Thyroid gland (tissue), 4 donors: ENCODE measurements around the gene MPPED2. TPM values are rescaled to one million over a fixed set of nuclear protein-coding genes. Genes with fewer than 3 reads are reported as not detected.

Source experiments
- DNase-seq, 2 donors: peaks; one replicate each; pipeline ENCODE4 v3.0.0-alpha.2; 2019
- H3K27ac ChIP-seq, 3 donors: fragments of 200-600 bp; sonication (generic); 1 replicate in 2 of 3; 2 replicates in 1 of 3; pipeline ENCODE4 v1.5.1; 2016 to 2019; ENCODE audit warnings: mild to moderate bottlenecking in 1 of 3, moderate library complexity in 1 of 3
- H3K27me3 ChIP-seq: fragments of 200-600 bp; sonication (generic); one replicate; pipeline ENCODE4 v1.5.1; 2019
- H3K36me3 ChIP-seq, 2 donors: fragments of 200-600 bp; sonication (generic); one replicate each; pipeline ENCODE4 v1.5.1; 2016 to 2019
- H3K4me1 ChIP-seq, 2 donors: fragments of 200-600 bp; sonication (generic); one replicate each; pipeline ENCODE4 v1.5.1; 2017 to 2019
- H3K4me3 ChIP-seq, 3 donors: fragments of 200-600 bp; sonication (generic); replicated peaks in 1 of 3; 1 replicate in 2 of 3; 2 replicates in 1 of 3; pipeline ENCODE4 v1.5.1; 2016; ENCODE audit warnings: mild to moderate bottlenecking in 1 of 3
- H3K9me3 ChIP-seq: fragments of 200-600 bp; sonication (generic); one replicate; pipeline ENCODE4 v1.5.1; 2017
- CTCF ChIP-seq, 6 experiments: fragments of 200-600 bp in 3 of 6; fragments of 450-650 bp in 3 of 6; sonication (generic) in 3 of 6; IDR thresholded peaks; one replicate each; pipeline ENCODE4 v1.5.1; 2016 to 2019; ENCODE audit warnings: antibody characterized with exemption in 6 of 6, mild to moderate bottlenecking in 2 of 6, inconsistent platforms in 1 of 6, moderate library complexity in 1 of 6
- POLR2A ChIP-seq, 2 donors: fragments of 450-650 bp; IDR thresholded peaks; one replicate each; pipeline ENCODE4 v1.6.1; 2017; ENCODE audit warnings: antibody characterized with exemption in 2 of 2, mild to moderate bottlenecking in 2 of 2, moderate library complexity in 1 of 2
- WGBS, 2 donors: methylation state at CpG; one replicate each; pipeline ENCODE4 v1.1.5; 2017; 5-methylcytosine and 5-hydroxymethylcytosine counted together
- intact Hi-C: fragments of 100-400 bp; cut with DNase I; formaldehyde crosslinking; loops from one replicate; pipeline ENCODE4 v1.15.1; 2023
- total RNA-seq, 4 donors: library from RNA; depleted of rRNA; stranded (reverse); fragments of >200 nt; gene quantifications; one replicate each; pipeline ENCODE4 v1.2.3, GENCODE V29; 2016

MPPED2 gene
- total RNA-seq, 4 donors from 2014 or later: 35.5 to 103 (median 75.0) TPM

GRCh38 chr11:30533445-30533947 is 52.7 kb downstream of the MPPED2 start:
- H3K36me3 ChIP-seq: no peaks in the 10 kb centered on the region
- DNase-seq: no peak
- H3K9me3 ChIP-seq: no peaks in the 10 kb centered on the region
- intact Hi-C loops: no loop called here
- peaks cover 27 to 30% of the 10 kb centered on the region in 2 donors for H3K4me1 ChIP-seq
- no peaks in the 10 kb centered on the region for H3K27me3 ChIP-seq
- TF ChIP-seq POLR2A (IDR thresholded peaks at IDR 0.05): no peak
- TF ChIP-seq CTCF (IDR thresholded peaks at IDR 0.05): no peak
- H3K27ac ChIP-seq: peak overlapping the region in 2 of 3 donors; percentile 4 to 47
- H3K4me3 ChIP-seq: no peak overlapping the region
- WGBS, 2 donors: 58 to 75% methylated on average over 2 of the region's 2 CpGs

- DNase-seq: peak; percentile 78 to 85
- intact Hi-C loops: no loop called here
- Histone ChIP-seq H3K9me3 (no peaks in the 10 kb centered on the region), H3K27me3 (no peaks in the 10 kb centered on the region), H3K4me1 (peaks cover 28% of the 10 kb centered on the region in 2 donors), H3K27ac (peak overlapping the region; percentile 71 to 83 (median 83)), H3K36me3 (no peaks in the 10 kb centered on the region), H3K4me3 (no peak overlapping the region)
- TF ChIP-seq CTCF (IDR thresholded peaks at IDR 0.05) (no peak), POLR2A (IDR thresholded peaks at IDR 0.05) (no peak)
- WGBS, 2 donors: 21 to 47% methylated on average over 3 of the region's 3 CpGs
Measured at GRCh38 chr11:30527566-30527965, 58.6 kb downstream of the MPPED2 start.

- no peaks in the 10 kb centered on the region for H3K27me3 ChIP-seq
- peak overlapping the region; percentile 71 to 83 (median 83) for H3K27ac ChIP-seq
Measured at GRCh38 chr11:30526558-30526957, 59.6 kb downstream of the MPPED2 start.

GRCh38 chr11:30522536-30523243 is 63.5 kb downstream of the MPPED2 start:
- no peaks in the 10 kb centered on the region for H3K36me3 ChIP-seq

More at GRCh38 chr11:30526558-30526957, 59.6 kb downstream of the MPPED2 start:
- no peak overlapping the region for H3K4me3 ChIP-seq
- TF ChIP-seq CTCF (IDR thresholded peaks at IDR 0.05) (no peak), POLR2A (IDR thresholded peaks at IDR 0.05) (no peak)
- no peak for DNase-seq
- no peaks in the 10 kb centered on the region for H3K36me3 ChIP-seq
- no peaks in the 10 kb centered on the region for H3K9me3 ChIP-seq
- WGBS, 2 donors: 46 to 49% methylated on average over 3 of the region's 3 CpGs
- intact Hi-C loops: no loop called here
- H3K4me1 ChIP-seq: peaks cover 28% of the 10 kb centered on the region in 2 donors

More at GRCh38 chr11:30522536-30523243, 63.5 kb downstream of the MPPED2 start:
- Histone ChIP-seq H3K4me1 (peaks cover 39 to 42% of the 10 kb centered on the region in 2 donors), H3K27ac (no peak overlapping the region), H3K4me3 (no peak overlapping the region), H3K9me3 (no peaks in the 10 kb centered on the region), H3K27me3 (no peaks in the 10 kb centered on the region)
- TF ChIP-seq CTCF (IDR thresholded peaks at IDR 0.05): no peak
- intact Hi-C loops: no loop called here
- 91% methylated on average over 9 of the region's 9 CpGs for WGBS, 2 donors
- DNase-seq: no peak
